Naive thymus-derived CD8-positive, alpha-beta T cell (primary cell): Measurements from ENCODE around the gene PLK1. TPM values are rescaled to one million over a fixed set of nuclear protein-coding genes. Genes with fewer than 3 reads are reported as not detected.

Source experiments
- ATAC-seq, 2 donors: fragments of 150-1000 bp; cut with Tn5 transposase in 1 of 2; sonication (Bioruptor Pico), chemical (Tn5 transposase) in 1 of 2; 1 replicate in 1 of 2; 2 replicates in 1 of 2; pipeline ENCODE4 v1.10.0; 2021; ENCODE audit warnings: mild to moderate bottlenecking in 2 of 2, moderate library complexity in 2 of 2
- POLR2A ChIA-PET: fragments of 350-600 bp; sonication (Branson Sonifier 250); formaldehyde crosslinking; loops from one replicate; lab custom pipeline; 2021; ENCODE audit warnings: antibody characterized with exemption; lab: Charles Lee
- DNase-seq, 10 donors: peaks; one replicate each; pipeline versions ENCODE4 v3.0.0 to v3.0.0-alpha.2; 2020 to 2022
- H3K27ac Mint-ChIP-seq, 10 donors: one replicate each; pipeline ENCODE4 v1.8.0; 2020 to 2022; ENCODE audit warnings: mild to moderate bottlenecking in 10 of 10, mixed read lengths in 10 of 10, moderate library complexity in 4 of 10, inconsistent platforms in 1 of 10
- H3K27me3 Mint-ChIP-seq, 5 donors: one replicate each; pipeline ENCODE4 v1.8.0; 2021 to 2022; ENCODE audit warnings: mixed read lengths in 5 of 5
- H3K36me3 Mint-ChIP-seq, 3 donors: one replicate each; pipeline ENCODE4 v1.8.0; 2020 to 2022; ENCODE audit warnings: mixed read lengths in 3 of 3, mild to moderate bottlenecking in 2 of 3, inconsistent platforms in 1 of 3
- H3K4me1 Mint-ChIP-seq, 4 donors: one replicate each; pipeline ENCODE4 v1.8.0; 2021 to 2022; ENCODE audit warnings: mixed read lengths in 4 of 4
- H3K4me3 Mint-ChIP-seq, 10 donors: one replicate each; pipeline ENCODE4 v1.8.0; 2020 to 2022; ENCODE audit warnings: mild to moderate bottlenecking in 10 of 10, mixed read lengths in 10 of 10, moderate library complexity in 6 of 10, inconsistent platforms in 1 of 10
- H3K9me3 Mint-ChIP-seq, 9 donors: one replicate each; pipeline ENCODE4 v1.8.0; 2020 to 2022; ENCODE audit warnings: mixed read lengths in 9 of 9, mild to moderate bottlenecking in 3 of 9, inconsistent platforms in 1 of 9, moderate library complexity in 1 of 9
- polyA plus RNA-seq, 3 donors: library from polyadenylated mRNA; unstranded; fragments of 300-500 nt; fragmentation: Illumina TruSeq; gene quantifications; one replicate each; pipeline ENCODE4 v1.2.3, GENCODE V29; 2021
- total RNA-seq, 8 experiments: library from RNA in 2 of 8; stranded (reverse) in 2 of 8; gene quantifications; one replicate each; pipeline ENCODE4 v1.2.3 and lab custom pipeline; 2021 to 2026

PLK1 gene
- total and polyA plus RNA-seq, 5 experiments from 2014 or later: 2.5 to 3.2 TPM; not detected in 3

- ATAC-seq (no peak), DNase-seq (no peak)
- Mint-ChIP-seq H3K9me3 (no peaks in the 10 kb centered on the region), H3K27ac (no peak overlapping the region), H3K4me1 (peaks cover 0 to 3% (median 0%) of the 10 kb centered on the region in 4 donors), H3K4me3 (no peak overlapping the region), H3K36me3 (peaks cover 2 to 100% (median 61%) of the 10 kb centered on the region in 3 donors), H3K27me3 (no peaks in the 10 kb centered on the region)
- POLR2A ChIA-PET: interaction anchor here (0.7 kb wide), 1 partner anchor 67 kb away, joined by 3 read pairs; no protein-coding TSS in a partner anchor
These were observed 14.8 kb upstream of the PLK1 start for GRCh38 chr16:23663918-23664317.

- peaks cover 0 to 16% (median 1%) of the 10 kb centered on the region in 4 donors for H3K4me1 Mint-ChIP-seq
- no peak overlapping the region for H3K27ac Mint-ChIP-seq
- peaks cover 0 to 95% (median 51%) of the 10 kb centered on the region in 3 donors for H3K36me3 Mint-ChIP-seq
- H3K27me3 Mint-ChIP-seq: no peaks in the 10 kb centered on the region
- no peak for ATAC-seq
- H3K4me3 Mint-ChIP-seq: no peak overlapping the region
- DNase-seq: no peak
- no peaks in the 10 kb centered on the region for H3K9me3 Mint-ChIP-seq
- POLR2A ChIA-PET: no interaction called here
These were observed 11.9 kb upstream of the PLK1 start for GRCh38 chr16:23666571-23667354.

- ATAC-seq: no peak
- DNase-seq: no peak
- no peaks in the 10 kb centered on the region for H3K9me3 Mint-ChIP-seq
- H3K27ac Mint-ChIP-seq: no peak overlapping the region
- no peaks in the 10 kb centered on the region for H3K27me3 Mint-ChIP-seq
- POLR2A ChIA-PET: no interaction called here
- H3K4me3 Mint-ChIP-seq: no peak overlapping the region
- peaks cover 0 to 95% (median 48%) of the 10 kb centered on the region in 3 donors for H3K36me3 Mint-ChIP-seq
- peaks cover 0 to 16% (median 1%) of the 10 kb centered on the region in 4 donors for H3K4me1 Mint-ChIP-seq
These were observed 11.4 kb upstream of the PLK1 start for GRCh38 chr16:23667355-23667659.

GRCh38 chr16:23668225-23668624 lies 10.5 kb upstream of the PLK1 start:
- peaks cover 0 to 16% (median 1%) of the 10 kb centered on the region in 4 donors for H3K4me1 Mint-ChIP-seq
- POLR2A ChIA-PET: no interaction called here
- ATAC-seq: no peak

GRCh38 chr16:23668873-23669272 lies 9.8 kb upstream of the PLK1 start:
- no peak overlapping the region for H3K4me3 Mint-ChIP-seq
- H3K9me3 Mint-ChIP-seq: no peaks in the 10 kb centered on the region
- no peaks in the 10 kb centered on the region for H3K27me3 Mint-ChIP-seq
- H3K36me3 Mint-ChIP-seq: peaks cover 0 to 81% (median 39%) of the 10 kb centered on the region in 3 donors
- ATAC-seq (no peak), DNase-seq (no peak)
- peaks cover 0 to 16% (median 1%) of the 10 kb centered on the region in 4 donors for H3K4me1 Mint-ChIP-seq
- no peak overlapping the region for H3K27ac Mint-ChIP-seq
- POLR2A ChIA-PET: no interaction called here

More at GRCh38 chr16:23668225-23668624, 10.5 kb upstream of the PLK1 start:
- Mint-ChIP-seq H3K27me3 (no peaks in the 10 kb centered on the region), H3K36me3 (peaks cover 0 to 87% (median 42%) of the 10 kb centered on the region in 3 donors), H3K27ac (no peak overlapping the region), H3K4me3 (no peak overlapping the region), H3K9me3 (no peaks in the 10 kb centered on the region)
- DNase-seq: no peak

GRCh38 chr16:23670137-23670776 lies 8.4 kb upstream of the PLK1 start:
- Mint-ChIP-seq H3K4me3 (no peak overlapping the region), H3K27ac (peak overlapping the region in 3 of 10 donors; percentile 25 to 57 (median 34)), H3K4me1 (peaks cover 0 to 16% (median 1%) of the 10 kb centered on the region in 4 donors), H3K36me3 (peaks cover 0 to 73% (median 35%) of the 10 kb centered on the region in 3 donors), H3K27me3 (no peaks in the 10 kb centered on the region), H3K9me3 (no peaks in the 10 kb centered on the region)
- no peak for DNase-seq
- ATAC-seq: no peak
- POLR2A ChIA-PET: no interaction called here

GRCh38 chr16:23673971-23674614 lies 4.6 kb upstream of the PLK1 start:
- H3K27me3 Mint-ChIP-seq: no peaks in the 10 kb centered on the region
- peaks cover 4 to 26% (median 12%) of the 10 kb centered on the region in 4 donors for H3K4me1 Mint-ChIP-seq
- no peak overlapping the region for H3K4me3 Mint-ChIP-seq
- no peaks in the 10 kb centered on the region for H3K9me3 Mint-ChIP-seq
- no peak overlapping the region for H3K27ac Mint-ChIP-seq
- ATAC-seq (no peak), DNase-seq (no peak)
- peaks cover 0 to 34% (median 11%) of the 10 kb centered on the region in 3 donors for H3K36me3 Mint-ChIP-seq
- POLR2A ChIA-PET: no interaction called here

GRCh38 chr16:23676924-23677480 lies 1.7 kb upstream of the PLK1 start:
- POLR2A ChIA-PET: no interaction called here
- peak overlapping the region in 2 of 10 donors; percentile 25 to 26 for H3K27ac Mint-ChIP-seq

GRCh38 chr16:23679274-23679985 lies 741 bp downstream of the PLK1 start:
- H3K27ac Mint-ChIP-seq: peak overlapping the region in 1 of 10 donors; percentile 15
- POLR2A ChIA-PET: no interaction called here

More at GRCh38 chr16:23676924-23677480, 1.7 kb upstream of the PLK1 start:
- Mint-ChIP-seq H3K36me3 (peaks cover 0 to 21% (median 2%) of the 10 kb centered on the region in 3 donors), H3K4me3 (peak overlapping the region in 6 of 10 donors; percentile 83 to 87 (median 86)), H3K9me3 (no peaks in the 10 kb centered on the region), H3K27me3 (peaks cover 0 to 4% (median 0%) of the 10 kb centered on the region in 5 donors), H3K4me1 (peaks cover 7 to 19% (median 17%) of the 10 kb centered on the region in 4 donors)
- DNase-seq: no peak
- ATAC-seq: no peak

GRCh38 chr16:23679986-23680336 lies 1.3 kb downstream of the PLK1 start:
- Mint-ChIP-seq H3K27ac (no peak overlapping the region), H3K4me1 (peaks cover 7 to 19% (median 17%) of the 10 kb centered on the region in 4 donors), H3K9me3 (no peaks in the 10 kb centered on the region), H3K36me3 (peaks cover 0 to 29% (median 3%) of the 10 kb centered on the region in 3 donors), H3K27me3 (peaks cover 0 to 4% (median 0%) of the 10 kb centered on the region in 5 donors), H3K4me3 (peak overlapping the region in 7 of 10 donors; percentile 4 to 86 (median 48))
- ATAC-seq (no peak), DNase-seq (no peak)
- POLR2A ChIA-PET: no interaction called here

More at GRCh38 chr16:23679274-23679985, 741 bp downstream of the PLK1 start:
- ATAC-seq: no peak
- Mint-ChIP-seq H3K4me1 (peaks cover 7 to 19% (median 17%) of the 10 kb centered on the region in 4 donors), H3K4me3 (peak overlapping the region; percentile 60 to 90 (median 80)), H3K9me3 (no peaks in the 10 kb centered on the region), H3K27me3 (peaks cover 0 to 4% (median 0%) of the 10 kb centered on the region in 5 donors), H3K36me3 (peaks cover 0 to 27% (median 4%) of the 10 kb centered on the region in 3 donors)
- no peak for DNase-seq

- no peak for ATAC-seq
- Mint-ChIP-seq H3K27me3 (peaks cover 0 to 4% (median 0%) of the 10 kb centered on the region in 5 donors), H3K4me3 (no peak overlapping the region), H3K36me3 (peaks cover 0 to 44% (median 4%) of the 10 kb centered on the region in 3 donors), H3K4me1 (peaks cover 5 to 19% (median 16%) of the 10 kb centered on the region in 4 donors), H3K9me3 (no peaks in the 10 kb centered on the region), H3K27ac (no peak overlapping the region)
- DNase-seq: no peak
- POLR2A ChIA-PET: no interaction called here
These were observed 3.5 kb downstream of the PLK1 start for GRCh38 chr16:23682181-23682580.

GRCh38 chr16:23683487-23683886 lies 4.8 kb downstream of the PLK1 start:
- POLR2A ChIA-PET: no interaction called here
- Mint-ChIP-seq H3K4me3 (no peak overlapping the region), H3K4me1 (peaks cover 3 to 13% (median 9%) of the 10 kb centered on the region in 4 donors), H3K36me3 (peaks cover 0 to 54% (median 7%) of the 10 kb centered on the region in 3 donors), H3K27me3 (peaks cover 0 to 4% (median 0%) of the 10 kb centered on the region in 5 donors), H3K9me3 (no peaks in the 10 kb centered on the region), H3K27ac (no peak overlapping the region)
- no peak for DNase-seq
- no peak for ATAC-seq
